ENCODE data around the gene VIPAS39. TPM values are rescaled to one million over a fixed set of nuclear protein-coding genes. Genes with fewer than 3 reads are reported as not detected.

VIPAS39 gene
- total and polyA plus RNA-seq, 2 of the 13 experiments (the other 11 are each of a cell fraction or from before 2014, with no cell fraction given): 13.3 to 21.5 TPM

- no peaks in the 10 kb centered on the region for H4K20me1 ChIP-seq (ENCODE audit: insufficient read depth, low read length)
- no peaks in the 10 kb centered on the region for H3K36me3 ChIP-seq (replicated peaks in 1 of 2; ENCODE audit: control insufficient read depth in 1 of 2, insufficient read depth in 2 of 2, low read length in 2 of 2)
- no peak for DNase-seq (ENCODE audit: low spot score)
- peaks cover 9% of the 10 kb centered on the region for H3K4me1 ChIP-seq (ENCODE audit: insufficient read depth, low read length)
- H3K4me3 ChIP-seq (replicated peaks in 1 of 3; ENCODE audit: insufficient read depth in 1 of 3, low read depth in 2 of 3, low read length in 3 of 3): no peak overlapping the region
- no peak for FAIRE-seq
- H3K27ac ChIP-seq (ENCODE audit: extremely low read length, insufficient read depth, low read length): no peak overlapping the region
- no peaks in the 10 kb centered on the region for H3K79me2 ChIP-seq (ENCODE audit: insufficient read depth, low read length)
- no peak overlapping the region for H3K9ac ChIP-seq (ENCODE audit: insufficient read depth, low read depth, low read length)
- no peaks in the 10 kb centered on the region for H3K9me3 ChIP-seq (ENCODE audit: low read length)
- intact Hi-C loops (cut with micrococcal nuclease; ENCODE audit: unreplicated experiment) (no loop called here), in situ Hi-C loops (cut with HindIII; ENCODE audit: extremely low pct_ligation_motif_present, low pct_unique_long_range_greater_than_20kb) (no loop called here)
- no peak overlapping the region for H3K4me2 ChIP-seq (ENCODE audit: low read depth, low read length)
- no peak for ATAC-seq
- no peak overlapping the region for H2AFZ ChIP-seq (ENCODE audit: low read length)
- WGBS (ENCODE audit: low lambda C conversion rate): 42% methylated on average over 3 of the region's 3 CpGs
- BruUV-seq (replicated peaks): no TSS peak
- H3K27me3 ChIP-seq (ENCODE audit: control insufficient read depth in 1 of 2, insufficient read depth in 2 of 2, low read length in 2 of 2): no peaks in the 10 kb centered on the region
- POLR2A ChIA-PET: no interaction called here
- CTCF ChIA-PET (ENCODE audit: low intra/inter-chr PET ratio, low total read pairs): no interaction called here
- no peak for TF ChIP-seq ZNF674 (CRISPR knock-in tag; IDR thresholded peaks at IDR 0.05; ENCODE audit: low read depth)
- TF ChIP-seq CSRNP1 (CRISPR knock-in tag; IDR thresholded peaks at IDR 0.05): no peak
- no peak for TF ChIP-seq ESRRA (CRISPR knock-in tag; IDR thresholded peaks at IDR 0.05; ENCODE audit: low read depth)
- no peak for TF ChIP-seq DMTF1 (CRISPR knock-in tag; IDR thresholded peaks at IDR 0.05)
- no peak for TF ChIP-seq PITX1 (CRISPR knock-in tag; IDR thresholded peaks at IDR 0.05)
- TF ChIP-seq DBP (CRISPR knock-in tag; IDR thresholded peaks at IDR 0.05; ENCODE audit: not compliant biosample characterization): no peak
- no peak for TF ChIP-seq SIN3B (IDR thresholded peaks at IDR 0.05; ENCODE audit: low read length)
- no peak for TF ChIP-seq ZBTB44 (CRISPR knock-in tag; IDR thresholded peaks at IDR 0.05)
- no peak for TF ChIP-seq ZBTB26 (CRISPR knock-in tag; IDR thresholded peaks at IDR 0.05; ENCODE audit: borderline replicate concordance)
- TF ChIP-seq PRPF4 (IDR thresholded peaks at IDR 0.05; ENCODE audit: low read depth, low read length, poor library complexity, severe bottlenecking): no peak
- no peak for TF ChIP-seq ZNF451 (CRISPR knock-in tag; IDR thresholded peaks at IDR 0.05)
- no peak for TF ChIP-seq ZNF740 (CRISPR knock-in tag; IDR thresholded peaks at IDR 0.05)
Measured at GRCh38 chr14:77406086-77406485, 51.3 kb downstream of the VIPAS39 start.
